Ectodermal cell (in vitro differentiated cells): ENCODE data around the gene ARHGEF28.

Source experiments
- H3K27ac ChIP-seq: 2 replicates; pipeline ENCODE4 v1.7.0; 2013; ENCODE audit warnings: mild to moderate bottlenecking, low read depth, low read length; ENCODE audit not compliant: insufficient read depth, poor library complexity, severe bottlenecking
- H3K27me3 ChIP-seq: 2 replicates; pipeline ENCODE4 v1.7.0; 2013; ENCODE audit warnings: mild to moderate bottlenecking, low read length; ENCODE audit not compliant: insufficient read depth, control insufficient read depth, poor library complexity, severe bottlenecking
- H3K36me3 ChIP-seq: one replicate; pipeline ENCODE4 v1.7.0; 2013; ENCODE audit warnings: low read length; ENCODE audit not compliant: control insufficient read depth, insufficient read depth
- H3K4me1 ChIP-seq: one replicate; pipeline ENCODE4 v1.7.0; 2013; ENCODE audit warnings: low read length; ENCODE audit not compliant: control insufficient read depth, insufficient read depth
- H3K4me3 ChIP-seq: 2 replicates; pipeline ENCODE4 v1.7.0; 2013; ENCODE audit warnings: low read depth, low read length, control low read depth; ENCODE audit not compliant: insufficient read depth
- H3K9me3 ChIP-seq: 2 replicates; pipeline ENCODE4 v1.7.0; 2013; ENCODE audit warnings: mild to moderate bottlenecking, low read length, moderate library complexity; ENCODE audit not compliant: control insufficient read depth
- WGBS, 2 experiments: methylation state at CpG; one replicate each; pipeline ENCODE4 v1.1.7; 2013; ENCODE audit warnings: missing lambda C conversion rate in 2 of 2; 5-methylcytosine and 5-hydroxymethylcytosine counted together

The ARHGEF28 gene

DNA sequence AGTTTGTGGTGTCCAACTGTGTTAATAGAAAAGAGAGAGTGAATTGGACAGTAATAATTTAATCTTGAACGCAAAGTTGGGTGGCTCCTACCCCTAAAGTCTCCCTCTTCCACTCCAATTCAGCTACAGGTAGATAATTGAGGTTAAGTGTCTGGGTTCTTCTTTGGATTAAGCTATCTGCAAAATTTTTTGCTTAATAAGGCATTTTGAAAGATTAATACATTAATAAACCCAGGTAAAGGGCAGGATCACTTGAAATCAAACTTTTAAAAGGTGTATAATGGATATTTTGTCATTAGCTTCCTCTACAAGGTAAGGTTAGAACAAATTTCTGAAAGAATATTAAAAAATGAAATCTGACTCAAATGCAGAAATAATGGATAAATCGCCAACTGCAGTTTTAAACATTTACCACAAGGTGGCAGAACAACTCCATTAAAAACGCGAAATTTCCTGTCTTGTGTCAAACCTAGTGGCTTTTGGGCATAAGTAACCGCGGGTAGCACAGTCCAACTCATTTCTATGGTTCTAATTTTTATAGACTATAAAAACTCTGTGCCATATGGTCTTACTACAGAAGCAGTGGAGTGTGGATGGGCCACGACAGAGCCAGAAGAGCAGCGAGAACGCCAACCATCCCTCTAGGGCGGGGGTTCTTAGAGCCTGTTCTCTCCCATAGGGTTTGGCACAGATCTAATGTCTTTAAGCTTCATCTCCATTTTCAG is 276.5 kb downstream of the ARHGEF28 start:
- 26 to 31% methylated on average over 9 of the region's 10 CpGs for WGBS, 2 experiments
- no peaks in the 10 kb centered on the region for H3K27me3 ChIP-seq
- no peaks in the 10 kb centered on the region for H3K4me1 ChIP-seq
- H3K27ac ChIP-seq, result no peak overlapping the region
- H3K9me3 ChIP-seq, result no peaks in the 10 kb centered on the region
- no peak overlapping the region for H3K4me3 ChIP-seq
- no peaks in the 10 kb centered on the region for H3K36me3 ChIP-seq

DNA sequence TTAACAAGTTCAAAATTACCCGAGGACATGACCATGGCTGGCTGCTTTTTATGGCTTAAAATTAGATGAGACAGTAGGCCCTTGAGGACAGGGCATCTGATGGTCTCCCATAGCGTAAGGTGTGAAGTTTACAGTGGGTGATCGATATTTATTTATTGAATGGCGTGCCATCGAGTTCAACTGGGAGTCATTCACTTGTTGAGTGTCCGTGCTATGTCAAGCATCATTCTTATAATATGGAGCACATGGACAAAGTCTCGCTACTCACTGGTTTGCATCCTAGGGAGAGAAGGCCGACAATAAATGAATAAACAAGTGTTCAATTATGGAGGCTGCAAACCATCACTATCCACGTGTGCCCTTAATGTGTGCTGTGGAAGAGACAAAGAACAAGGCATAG is 277.2 kb downstream of the ARHGEF28 start:
- 95 to 97% methylated on average over 9 of the region's 9 CpGs for WGBS, 2 experiments
- Histone ChIP-seq H3K36me3 (no peaks in the 10 kb centered on the region), H3K27ac (no peak overlapping the region), H3K4me1 (no peaks in the 10 kb centered on the region), H3K9me3 (no peaks in the 10 kb centered on the region), H3K4me3 (no peak overlapping the region), H3K27me3 (no peaks in the 10 kb centered on the region)

DNA sequence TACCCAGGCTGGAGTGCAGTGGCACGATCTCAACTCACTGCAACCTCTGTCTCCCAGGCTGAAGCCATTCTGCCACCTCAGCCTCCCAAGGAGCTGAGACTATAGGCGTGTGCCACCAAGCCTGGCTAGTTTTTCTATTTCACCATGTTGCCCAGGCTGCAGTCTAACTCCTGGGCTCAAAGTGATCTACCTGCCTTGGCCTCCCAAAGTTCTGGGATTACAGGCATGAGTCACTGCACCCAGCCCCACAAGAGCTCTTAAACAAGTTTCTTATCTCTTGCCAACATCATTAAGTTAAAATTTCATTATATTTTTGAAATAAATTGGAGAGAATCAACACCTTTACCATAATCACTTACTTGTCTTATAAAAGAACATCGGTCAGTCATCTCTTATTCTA is 280.3 kb downstream of the ARHGEF28 start:
- WGBS, 2 experiments, result 89 to 94% methylated on average over 2 of the region's 3 CpGs
- no peaks in the 10 kb centered on the region for H3K27me3 ChIP-seq

DNA sequence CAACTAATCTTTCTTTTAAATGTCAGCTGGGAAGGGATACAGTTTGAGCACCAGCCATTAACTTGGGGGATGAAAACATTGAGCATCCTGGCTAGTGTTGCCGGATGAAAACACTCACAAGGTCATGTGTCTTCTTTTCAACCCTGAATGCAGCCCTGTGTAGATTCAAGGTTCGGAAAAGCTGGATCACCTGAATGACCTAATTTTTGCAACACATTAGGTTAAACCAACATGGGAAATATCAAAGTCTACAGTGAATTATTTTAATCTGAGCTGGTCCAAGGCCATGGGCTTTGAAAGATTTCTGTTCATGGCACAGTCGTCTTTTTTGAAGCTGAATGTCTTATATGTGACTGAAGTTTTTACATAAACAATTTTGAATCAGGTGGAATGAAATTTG is 281.2 kb downstream of the ARHGEF28 start:
- no peaks in the 10 kb centered on the region for H3K36me3 ChIP-seq
- H3K9me3 ChIP-seq, result no peaks in the 10 kb centered on the region
- H3K27me3 ChIP-seq, result no peaks in the 10 kb centered on the region
- no peaks in the 10 kb centered on the region for H3K4me1 ChIP-seq
- no peak overlapping the region for H3K27ac ChIP-seq
- WGBS, 2 experiments, result 94 to 96% methylated on average over 3 of the region's 3 CpGs
- H3K4me3 ChIP-seq, result no peak overlapping the region

More for the DNA sequence above, 280.3 kb downstream of the ARHGEF28 start:
- Histone ChIP-seq H3K9me3 (no peaks in the 10 kb centered on the region), H3K27ac (no peak overlapping the region), H3K4me3 (no peak overlapping the region), H3K4me1 (no peaks in the 10 kb centered on the region), H3K36me3 (no peaks in the 10 kb centered on the region)

DNA sequence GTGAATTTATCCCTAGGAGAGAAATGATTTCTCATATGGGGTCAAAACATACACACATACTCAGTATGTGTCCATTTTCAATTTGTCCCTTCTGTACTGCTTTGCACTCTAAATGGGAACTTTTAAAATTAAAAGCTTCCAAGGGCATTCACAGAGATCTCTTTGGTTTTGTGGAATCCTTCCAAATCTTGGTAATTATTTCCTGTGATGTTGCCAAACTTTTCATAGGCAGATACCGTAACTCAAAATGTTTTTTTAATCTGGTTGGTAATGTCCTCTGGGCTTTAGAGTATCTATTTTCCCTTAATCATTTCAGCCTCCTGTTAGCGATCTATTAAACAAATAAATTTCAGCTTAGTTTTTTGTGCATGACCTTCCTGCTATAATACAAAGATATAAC is 282.4 kb downstream of the ARHGEF28 start:
- no peaks in the 10 kb centered on the region for H3K4me1 ChIP-seq
- no peaks in the 10 kb centered on the region for H3K27me3 ChIP-seq
- 100% methylated on average over 2 of the region's 2 CpGs for WGBS, 2 experiments
- no peak overlapping the region for H3K27ac ChIP-seq
- H3K4me3 ChIP-seq, result no peak overlapping the region
- H3K9me3 ChIP-seq, result no peaks in the 10 kb centered on the region
- H3K36me3 ChIP-seq, result no peaks in the 10 kb centered on the region

DNA sequence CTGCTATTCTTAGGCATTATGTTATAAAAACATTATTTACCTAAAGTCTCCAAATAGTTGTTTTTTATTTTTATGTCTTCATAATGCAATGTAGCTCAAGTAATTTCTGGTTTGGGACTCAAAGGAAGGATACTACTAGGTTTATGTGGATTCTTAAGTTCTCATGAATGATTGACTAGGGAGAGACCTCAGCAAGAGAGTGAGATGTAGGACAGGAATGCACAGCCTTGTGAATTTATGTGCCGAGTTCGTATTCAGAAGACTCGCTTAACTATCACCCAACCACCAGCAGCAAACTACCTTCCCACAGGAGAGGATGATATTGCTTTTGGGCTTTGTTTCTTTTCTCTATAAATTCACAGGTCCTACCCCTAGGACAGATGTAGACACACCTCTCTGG is 282.9 kb downstream of the ARHGEF28 start:
- Histone ChIP-seq H3K4me3 (no peak overlapping the region), H3K27me3 (no peaks in the 10 kb centered on the region), H3K4me1 (no peaks in the 10 kb centered on the region), H3K27ac (no peak overlapping the region), H3K36me3 (no peaks in the 10 kb centered on the region), H3K9me3 (no peaks in the 10 kb centered on the region)
- WGBS, 2 experiments, result 95% methylated on average over 3 of the region's 3 CpGs; no CpG with 5 or more reads in 1 of the 2 experiments

- 96 to 97% methylated on average over 27 of the region's 27 CpGs for WGBS, 2 experiments
- Histone ChIP-seq H3K27ac (no peak overlapping the region), H3K27me3 (no peaks in the 10 kb centered on the region)
These were observed 283.5 kb downstream of the ARHGEF28 start for GRCh38 chr5:73909474-73909873.

DNA sequence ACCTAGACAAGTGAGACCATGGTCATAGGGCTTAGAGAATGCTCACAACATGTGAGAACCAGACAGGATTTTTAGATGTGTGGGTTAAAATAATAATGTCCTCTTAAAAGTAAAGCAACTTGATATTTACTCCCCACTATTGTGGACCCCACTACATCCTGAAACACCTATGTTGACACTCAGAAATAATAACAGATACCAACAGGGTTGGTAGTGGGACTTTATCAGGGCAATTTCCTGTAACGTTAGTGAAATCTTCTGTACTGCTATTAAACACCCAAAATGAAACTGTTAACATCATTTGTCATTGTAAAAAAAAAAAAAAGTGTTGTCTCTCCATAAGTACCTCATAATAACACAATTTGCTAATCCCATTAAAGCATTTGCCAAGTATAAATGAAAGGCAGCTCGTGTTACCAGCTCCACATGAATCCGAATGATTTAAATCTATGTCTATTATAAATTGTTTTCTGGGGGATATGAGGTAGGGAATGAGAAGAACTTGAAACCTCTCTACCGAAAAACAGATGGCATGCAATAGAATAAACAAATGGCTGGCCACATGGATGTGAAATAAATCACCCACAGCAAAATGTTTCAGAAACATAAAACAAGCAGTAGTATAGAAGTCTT is 285.9 kb downstream of the ARHGEF28 start:
- H3K36me3 ChIP-seq, result no peaks in the 10 kb centered on the region
- H3K27me3 ChIP-seq, result no peaks in the 10 kb centered on the region
- no peaks in the 10 kb centered on the region for H3K9me3 ChIP-seq
- no peak overlapping the region for H3K4me3 ChIP-seq
- no peaks in the 10 kb centered on the region for H3K4me1 ChIP-seq
- H3K27ac ChIP-seq, result no peak overlapping the region
- 86 to 97% methylated on average over 1 to 4 of the region's 4 CpGs for WGBS, 2 experiments

More at GRCh38 chr5:73909474-73909873, 283.5 kb downstream of the ARHGEF28 start:
- no peaks in the 10 kb centered on the region for H3K36me3 ChIP-seq
- H3K4me1 ChIP-seq, result no peaks in the 10 kb centered on the region
- no peak overlapping the region for H3K4me3 ChIP-seq
- H3K9me3 ChIP-seq, result no peaks in the 10 kb centered on the region

DNA sequence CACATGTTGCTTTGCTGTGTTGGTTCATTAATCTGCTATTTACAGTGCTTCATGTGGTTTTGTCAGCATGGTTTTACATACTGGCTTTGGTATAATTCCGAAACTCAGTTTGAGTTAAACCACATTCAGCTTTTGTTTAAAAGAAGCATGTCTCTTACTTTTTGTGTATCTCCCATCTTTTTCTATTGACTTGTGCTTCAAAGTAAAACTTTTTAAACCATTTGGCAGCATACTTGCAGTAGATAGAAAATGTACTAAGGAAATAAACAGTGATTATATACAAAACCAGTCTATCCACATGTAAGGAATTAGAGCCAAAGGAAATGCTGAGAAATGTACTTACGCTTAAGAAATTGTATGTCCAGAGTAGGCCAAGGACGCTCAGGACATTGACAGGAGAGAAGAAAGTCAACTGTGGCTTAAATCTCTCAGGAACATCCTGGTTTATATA is 286.9 kb downstream of the ARHGEF28 start:
- Histone ChIP-seq H3K27ac (no peak overlapping the region), H3K27me3 (no peaks in the 10 kb centered on the region), H3K9me3 (no peaks in the 10 kb centered on the region), H3K36me3 (no peaks in the 10 kb centered on the region), H3K4me3 (no peak overlapping the region), H3K4me1 (no peaks in the 10 kb centered on the region)
- 92 to 94% methylated on average over 3 of the region's 3 CpGs for WGBS, 2 experiments

DNA sequence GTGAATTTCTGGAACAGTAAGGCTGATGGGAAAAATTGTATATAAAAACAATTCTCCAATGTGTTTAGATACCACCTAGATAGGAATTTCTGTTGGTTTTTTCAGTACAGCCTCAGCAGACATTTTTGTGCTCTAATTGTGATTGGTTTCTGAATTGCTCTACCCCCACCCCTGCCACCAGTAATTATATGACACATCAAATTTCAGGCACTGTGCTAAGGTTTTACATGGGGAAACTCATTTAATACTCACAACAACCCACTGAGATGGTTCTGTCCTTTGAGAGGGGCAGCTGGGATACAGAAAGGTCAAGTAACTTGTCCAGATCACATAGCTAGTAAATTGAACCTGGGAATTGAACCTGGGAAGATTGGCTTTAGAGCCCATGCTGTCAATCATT is 288.0 kb downstream of the ARHGEF28 start:
- Histone ChIP-seq H3K27me3 (no peaks in the 10 kb centered on the region), H3K27ac (no peak overlapping the region), H3K4me1 (no peaks in the 10 kb centered on the region), H3K4me3 (no peak overlapping the region), H3K36me3 (no peaks in the 10 kb centered on the region), H3K9me3 (no peaks in the 10 kb centered on the region)
